ENCODE results near the gene BORCS5. TPM values are rescaled to one million over a fixed set of nuclear protein-coding genes. Genes with fewer than 3 reads are reported as not detected.
"Not testable (repeated sequence)": the region's sequence is repeated elsewhere in the genome, so short reads cannot be mapped to it uniquely, and the experiment has no call there.

Gene BORCS5
- total RNA-seq, 1 experiment from 2014 or later: 7.5 TPM

DNA sequence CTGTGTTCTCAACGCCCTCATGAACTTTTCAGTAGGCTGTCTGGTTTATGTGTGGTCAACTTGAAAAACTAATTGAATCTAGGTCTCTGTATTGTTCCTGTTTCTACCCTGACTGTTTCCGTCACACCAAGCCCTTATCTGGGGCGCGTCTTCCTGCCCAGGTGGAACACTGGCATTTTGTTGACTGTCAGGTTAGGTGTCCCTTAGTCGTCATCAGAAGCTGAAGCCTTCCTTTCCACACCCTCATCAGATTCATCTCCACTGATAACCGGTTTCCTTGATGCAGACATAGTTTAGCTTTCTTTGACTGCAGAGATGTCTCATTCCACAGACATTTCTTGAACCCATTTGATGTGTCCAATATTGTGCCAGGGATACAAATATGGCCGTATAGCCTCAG lies 109.3 kb downstream of the BORCS5 start:
- no peaks in the 10 kb centered on the region; the same call in 1 of the 2 replicates for H3K36me3 ChIP-seq (replicated peaks; ENCODE audit: control insufficient read depth, insufficient read depth, low read length)
- no peaks in the 10 kb centered on the region for H3K27me3 ChIP-seq (ENCODE audit: control insufficient read depth, insufficient read depth, low read length)
- DNase-seq: no peak
- H3K4me3 ChIP-seq (ENCODE audit: insufficient read depth, low read depth, low read length): no peak overlapping the region

DNA sequence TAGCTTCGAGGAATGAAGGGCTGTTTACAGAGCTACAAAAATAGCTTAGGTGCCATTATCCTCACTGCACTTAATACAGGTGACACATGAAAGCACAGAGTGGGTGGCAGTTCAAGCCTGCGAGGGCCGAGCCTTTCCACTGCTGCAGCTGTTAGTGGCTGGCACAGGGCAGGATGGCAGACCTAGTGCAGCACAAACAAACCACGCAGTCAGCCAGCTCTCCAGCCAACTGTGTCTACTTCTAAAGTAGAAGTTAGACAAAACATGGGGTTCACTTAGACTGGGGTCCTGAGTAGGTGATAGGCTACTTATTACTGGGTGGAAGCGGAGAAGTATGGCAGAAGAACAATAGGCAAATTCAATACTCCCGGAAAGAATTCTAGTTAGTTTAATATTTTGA lies 110.4 kb downstream of the BORCS5 start:
- no peaks in the 10 kb centered on the region; the same call in 1 of the 2 replicates for H3K36me3 ChIP-seq (replicated peaks; ENCODE audit: control insufficient read depth, insufficient read depth, low read length)
- no peak overlapping the region for H3K4me3 ChIP-seq (ENCODE audit: insufficient read depth, low read depth, low read length)
- H3K27me3 ChIP-seq (ENCODE audit: control insufficient read depth, insufficient read depth, low read length): no peaks in the 10 kb centered on the region
- DNase-seq: no peak

DNA sequence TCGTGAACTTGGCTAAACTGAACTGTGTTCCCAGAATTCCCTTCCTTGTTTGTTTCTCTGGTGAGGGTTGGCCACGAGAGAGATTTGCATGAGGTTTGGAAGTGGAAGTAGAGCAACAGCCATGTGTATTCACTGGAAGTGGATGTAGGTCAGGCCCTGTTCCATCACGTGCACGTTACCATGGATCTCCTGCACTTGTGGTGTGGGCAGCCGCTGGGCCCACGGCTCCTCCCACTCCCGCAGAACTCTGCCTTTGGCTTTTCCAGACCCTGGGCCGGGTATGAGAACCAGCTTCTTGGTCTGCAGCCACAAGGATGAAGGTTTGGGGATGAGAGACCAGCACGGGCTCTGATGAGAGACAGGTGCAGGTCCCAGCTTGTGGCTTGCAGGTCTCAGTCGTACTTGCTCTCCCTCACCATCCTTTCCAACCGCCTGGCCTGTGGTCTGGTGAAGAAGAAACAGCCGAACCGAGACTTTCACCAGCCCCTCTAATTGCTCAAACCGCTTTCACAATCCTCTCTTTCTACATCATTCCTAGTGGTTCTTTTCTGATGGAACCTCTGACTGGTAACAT lies 110.9 kb downstream of the BORCS5 start:
- no peaks in the 10 kb centered on the region for H3K27me3 ChIP-seq (ENCODE audit: control insufficient read depth, insufficient read depth, low read length)
- DNase-seq: no peak
- no peaks in the 10 kb centered on the region; the same call in 1 of the 2 replicates for H3K36me3 ChIP-seq (replicated peaks; ENCODE audit: control insufficient read depth, insufficient read depth, low read length)
- H3K4me3 ChIP-seq (ENCODE audit: insufficient read depth, low read depth, low read length): no peak overlapping the region

DNA sequence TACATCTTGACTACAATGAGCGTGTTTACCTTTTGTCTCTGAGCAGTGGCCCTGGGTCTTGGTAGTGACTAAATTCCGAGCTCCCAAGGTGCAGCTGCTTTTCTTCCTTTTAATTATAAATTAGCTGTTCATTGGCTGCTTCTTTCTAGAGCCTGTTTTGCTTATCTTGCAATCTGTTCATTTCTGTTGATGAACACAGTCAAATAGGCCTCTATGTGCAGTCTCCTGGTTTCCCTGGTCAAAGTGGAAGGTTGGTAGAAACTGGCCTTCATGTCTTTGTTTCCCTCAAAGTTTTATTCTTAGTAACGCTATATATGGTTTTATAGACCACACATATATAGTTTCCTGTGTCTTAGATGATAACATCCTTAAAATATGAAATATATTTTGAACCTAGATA lies 111.7 kb downstream of the BORCS5 start:
- DNase-seq: no peak
- H3K4me3 ChIP-seq (ENCODE audit: insufficient read depth, low read depth, low read length): no peak overlapping the region
- no peaks in the 10 kb centered on the region; the same call in 1 of the 2 replicates for H3K36me3 ChIP-seq (replicated peaks; ENCODE audit: control insufficient read depth, insufficient read depth, low read length)
- H3K27me3 ChIP-seq (ENCODE audit: control insufficient read depth, insufficient read depth, low read length): no peaks in the 10 kb centered on the region

DNA sequence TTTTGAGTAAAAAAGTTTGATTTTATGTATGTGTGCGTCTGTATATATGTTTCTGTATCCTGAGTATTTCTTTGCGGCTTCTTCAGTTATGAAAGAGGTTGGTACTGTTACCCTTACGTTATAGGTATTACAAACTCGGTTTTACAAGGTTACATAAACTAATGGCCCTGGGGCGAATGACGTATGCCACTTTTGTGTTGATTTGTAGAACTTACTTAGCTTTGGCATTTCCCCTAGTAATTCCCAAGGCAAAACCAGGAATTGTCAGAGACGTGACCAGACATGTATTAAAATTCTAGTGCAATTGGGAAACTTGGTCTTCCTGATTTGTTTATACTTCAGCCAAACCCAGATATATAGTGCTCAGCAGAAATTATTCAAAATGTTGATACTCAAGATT lies 112.5 kb downstream of the BORCS5 start:
- Histone ChIP-seq H3K4me3 (ENCODE audit: insufficient read depth, low read depth, low read length) (no peak overlapping the region), H3K27me3 (ENCODE audit: control insufficient read depth, insufficient read depth, low read length) (no peaks in the 10 kb centered on the region), H3K36me3 (replicated peaks; ENCODE audit: control insufficient read depth, insufficient read depth, low read length) (no peaks in the 10 kb centered on the region; the same call in 1 of the 2 replicates)
- DNase-seq: no peak

DNA sequence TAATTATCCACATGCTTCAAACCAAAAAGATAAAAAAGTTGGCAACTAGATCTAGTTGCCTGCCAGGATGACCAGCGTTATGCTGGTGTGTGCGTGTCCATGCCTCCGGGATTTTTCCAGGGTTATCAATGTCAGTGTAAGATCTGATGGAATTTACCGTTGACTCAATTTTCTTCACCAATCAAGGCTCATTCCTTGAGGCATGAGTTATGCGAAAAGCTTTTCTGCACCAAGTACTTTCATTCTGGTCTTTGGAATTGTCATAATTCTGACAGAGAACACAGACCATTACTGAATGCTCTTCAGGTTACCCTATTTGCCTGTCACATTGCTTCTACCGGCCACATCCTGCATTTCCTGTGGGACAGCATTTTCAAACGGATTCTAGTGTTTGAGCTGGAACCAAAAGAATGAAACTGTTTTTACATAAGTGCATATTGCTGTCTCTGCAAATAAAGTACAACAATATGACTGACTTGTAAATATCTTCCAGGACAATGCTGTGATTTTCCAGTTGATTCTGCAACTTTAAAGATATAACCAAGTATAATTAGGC lies 114.0 kb downstream of the BORCS5 start:
- no peaks in the 10 kb centered on the region for H3K36me3 ChIP-seq (replicated peaks; ENCODE audit: control insufficient read depth, insufficient read depth, low read length)
- H3K27me3 ChIP-seq (ENCODE audit: control insufficient read depth, insufficient read depth, low read length): no peaks in the 10 kb centered on the region
- DNase-seq: no peak
- no peak overlapping the region for H3K4me3 ChIP-seq (ENCODE audit: insufficient read depth, low read depth, low read length)

DNA sequence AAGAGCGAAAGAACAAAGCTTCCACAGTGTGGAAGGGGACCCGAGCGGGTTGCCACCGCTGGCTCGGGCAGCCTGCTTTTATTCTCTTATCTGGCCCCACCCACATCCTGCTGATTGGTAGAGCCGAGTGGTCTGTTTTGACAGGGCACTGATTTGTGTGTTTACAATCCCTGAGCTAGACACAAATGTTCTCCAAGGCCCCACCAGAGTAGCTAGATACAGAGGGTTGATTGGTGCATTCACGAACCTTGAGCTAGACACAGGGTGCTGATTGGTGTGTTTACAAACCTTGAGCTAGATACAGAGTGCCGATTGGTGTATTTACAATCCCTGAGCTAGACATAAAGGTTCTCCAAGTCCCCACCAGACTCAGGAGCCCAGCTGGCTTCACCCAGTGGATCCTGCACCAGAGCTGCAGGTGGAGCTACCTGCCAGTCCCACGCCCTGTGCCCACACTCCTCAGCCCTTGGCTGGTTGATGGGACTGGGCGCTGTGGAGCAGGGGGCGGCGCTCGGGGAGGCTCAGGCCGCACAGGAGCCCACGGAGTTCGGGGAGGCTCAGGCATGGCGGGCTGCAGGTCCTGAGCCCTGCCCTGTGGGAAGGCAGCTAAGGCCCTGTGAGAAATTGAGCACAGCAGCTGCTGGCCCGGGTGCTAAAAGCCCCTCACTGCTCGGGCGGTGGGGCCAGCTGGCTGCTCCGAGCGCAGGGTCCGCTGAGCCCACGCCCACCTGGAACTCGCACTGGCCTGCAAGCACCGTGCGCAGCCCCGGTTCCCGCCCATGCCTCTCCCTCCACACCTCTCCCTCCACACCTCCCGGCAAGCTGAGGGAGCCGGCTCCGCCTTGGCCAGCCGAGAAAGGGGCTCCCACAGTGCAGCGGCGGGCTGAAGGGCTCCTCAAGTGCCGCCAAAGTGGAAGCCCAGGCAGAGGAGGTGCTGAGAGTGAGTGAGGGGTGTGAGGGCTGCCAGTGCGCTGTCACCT lies 115.4 kb downstream of the BORCS5 start:
- H3K27me3 ChIP-seq (ENCODE audit: control insufficient read depth, insufficient read depth, low read length); H3K36me3 ChIP-seq (replicated peaks; ENCODE audit: control insufficient read depth, insufficient read depth, low read length); H3K4me3 ChIP-seq (ENCODE audit: insufficient read depth, low read depth, low read length); DNase-seq: not testable (repeated sequence)

DNA sequence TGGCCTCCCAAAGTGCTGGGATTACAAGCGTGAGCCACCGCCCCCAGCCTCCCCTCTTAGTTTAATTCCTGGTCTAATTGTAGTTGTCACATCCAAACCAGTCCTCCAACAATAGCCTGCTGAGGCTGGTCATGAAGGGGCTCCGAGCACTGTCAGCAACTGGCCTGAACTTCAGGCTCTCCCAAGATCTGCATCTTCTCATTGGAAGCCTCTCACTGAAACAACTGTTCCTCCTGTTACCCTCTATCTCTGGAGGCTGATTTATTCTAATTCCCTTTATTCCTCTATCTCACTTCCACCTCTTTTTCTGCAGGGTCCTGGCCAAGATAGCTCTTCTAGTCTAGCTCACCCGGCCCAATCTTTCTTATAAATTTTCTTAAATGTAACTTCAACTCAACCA lies 116.3 kb downstream of the BORCS5 start:
- Histone ChIP-seq H3K36me3 (replicated peaks; ENCODE audit: control insufficient read depth, insufficient read depth, low read length) (peaks cover 7% of the 10 kb centered on the region), H3K27me3 (ENCODE audit: control insufficient read depth, insufficient read depth, low read length) (no peaks in the 10 kb centered on the region), H3K4me3 (ENCODE audit: insufficient read depth, low read depth, low read length) (no peak overlapping the region)
- no peak for DNase-seq

DNA sequence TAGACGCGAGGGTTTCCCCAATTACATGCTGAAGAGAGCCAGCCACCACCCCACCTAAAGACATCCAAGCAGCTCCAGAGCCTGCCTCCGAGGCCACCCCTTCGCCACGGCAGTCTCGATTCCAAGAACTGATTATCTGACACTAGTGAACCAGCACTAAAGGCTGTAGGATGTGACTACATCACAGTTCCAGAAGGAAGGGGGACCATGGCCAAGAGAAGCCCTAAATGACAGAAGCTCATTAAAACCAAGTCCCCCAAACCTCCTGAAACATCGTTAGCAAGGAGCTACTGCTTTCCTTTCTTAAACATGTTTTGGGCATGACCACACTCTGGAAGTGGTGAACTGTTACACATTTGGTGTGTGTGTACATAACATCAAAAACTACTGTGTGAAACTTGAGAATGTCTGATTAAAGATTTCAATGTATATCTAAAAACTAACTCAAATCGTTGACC lies 117.6 kb downstream of the BORCS5 start:
- Histone ChIP-seq H3K4me3 (ENCODE audit: insufficient read depth, low read depth, low read length) (no peak overlapping the region), H3K27me3 (ENCODE audit: control insufficient read depth, insufficient read depth, low read length) (no peaks in the 10 kb centered on the region), H3K36me3 (replicated peaks; ENCODE audit: control insufficient read depth, insufficient read depth, low read length) (peaks cover 7% of the 10 kb centered on the region)
- DNase-seq: no peak

DNA sequence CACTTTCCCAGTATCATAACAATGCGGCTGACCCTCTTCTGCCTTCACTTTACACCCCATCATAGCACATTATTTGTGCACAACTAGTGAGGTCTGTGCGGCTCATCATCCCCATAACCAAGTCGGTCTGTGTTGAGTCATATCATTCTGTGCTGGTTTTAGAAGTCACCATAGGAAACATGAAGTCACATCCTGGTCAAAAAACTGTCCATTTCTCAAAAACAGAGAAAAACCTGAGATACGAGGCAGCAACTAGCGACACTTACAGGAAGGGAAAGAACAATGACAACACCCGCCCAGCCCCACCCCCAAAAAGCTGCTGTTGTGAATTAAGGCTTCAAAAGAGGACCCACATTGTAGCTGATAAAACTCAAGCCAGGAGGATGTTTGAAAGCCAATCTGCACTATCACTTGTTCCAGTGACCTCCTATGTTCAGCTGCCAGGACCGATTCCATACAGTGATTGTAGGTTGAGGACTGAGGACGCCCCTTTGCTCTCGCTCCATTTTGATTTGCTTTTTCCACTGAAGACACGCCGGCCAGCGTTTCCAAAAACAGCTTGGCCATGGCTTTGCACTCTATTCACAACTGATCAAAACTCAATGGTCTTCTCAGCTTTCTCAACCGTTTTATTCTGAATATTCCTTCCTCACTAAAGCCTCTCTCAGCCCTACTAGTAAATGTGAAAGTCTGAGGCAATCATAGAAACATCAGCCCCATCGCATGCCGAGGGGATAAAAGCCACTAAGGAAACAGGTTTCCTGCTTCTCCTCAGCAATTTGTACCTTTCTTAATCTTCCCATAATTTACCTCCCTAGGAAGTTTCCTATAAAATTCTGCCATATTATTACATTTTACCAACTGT lies 118.3 kb downstream of the BORCS5 start:
- Histone ChIP-seq H3K27me3 (ENCODE audit: control insufficient read depth, insufficient read depth, low read length) (no peaks in the 10 kb centered on the region), H3K4me3 (ENCODE audit: insufficient read depth, low read depth, low read length) (no peak overlapping the region), H3K36me3 (replicated peaks; ENCODE audit: control insufficient read depth, insufficient read depth, low read length) (peaks cover 8% of the 10 kb centered on the region)
- no peak for DNase-seq

DNA sequence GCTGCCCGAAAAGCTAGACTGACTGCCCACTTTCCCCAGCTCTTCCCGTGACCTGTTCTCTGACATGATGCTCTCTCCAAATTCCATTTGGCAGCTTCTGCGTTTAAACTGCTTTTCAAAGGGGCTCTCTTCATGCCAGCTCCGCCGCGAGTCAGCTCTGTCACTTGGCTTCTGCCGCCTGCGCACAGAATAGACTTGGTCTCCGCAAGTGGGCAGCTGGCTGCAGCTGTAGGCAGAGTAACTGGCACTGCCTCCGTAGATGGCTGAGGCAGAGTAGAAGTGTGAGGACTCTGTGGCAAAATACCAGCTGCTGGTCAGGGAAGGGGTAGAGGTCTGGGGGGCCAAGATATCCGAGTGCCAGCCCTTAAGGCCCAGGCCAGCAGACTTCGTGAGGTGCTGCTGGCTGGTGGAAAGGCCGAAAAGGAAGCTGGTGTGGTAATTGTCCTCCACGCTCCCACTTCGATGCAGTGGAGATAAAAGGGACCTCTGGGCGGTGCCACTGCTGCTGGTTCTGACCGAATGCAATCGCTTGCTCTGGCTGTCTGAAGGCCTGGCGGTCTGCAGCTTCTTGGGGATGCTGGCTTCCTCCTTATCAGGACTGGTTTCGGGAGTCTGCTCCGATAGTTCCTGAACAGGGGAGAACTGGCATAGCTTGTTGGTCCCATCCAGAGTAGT lies 120.1 kb downstream of the BORCS5 start:
- H3K4me3 ChIP-seq (ENCODE audit: insufficient read depth, low read depth, low read length): no peak overlapping the region
- no peaks in the 10 kb centered on the region for H3K27me3 ChIP-seq (ENCODE audit: control insufficient read depth, insufficient read depth, low read length)
- DNase-seq: no peak
- H3K36me3 ChIP-seq (replicated peaks; ENCODE audit: control insufficient read depth, insufficient read depth, low read length): peaks cover 8% of the 10 kb centered on the region

DNA sequence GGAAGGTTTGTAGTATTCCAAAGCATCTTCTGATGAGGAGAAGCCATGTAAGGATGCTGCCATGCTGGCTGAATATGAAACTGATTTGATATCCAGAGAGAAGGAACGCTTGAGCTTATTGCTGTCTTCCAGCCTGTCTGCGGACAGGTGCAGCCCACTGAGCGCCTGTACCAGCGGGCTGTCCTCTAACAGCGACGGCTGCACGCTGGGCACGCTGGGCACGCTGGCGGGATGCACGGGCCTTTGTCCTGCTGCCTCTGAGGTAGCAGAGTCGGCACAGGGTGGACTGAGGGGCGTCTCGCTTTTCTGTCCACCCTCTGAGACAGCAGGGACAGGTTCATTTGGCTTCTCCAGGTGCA lies 120.6 kb downstream of the BORCS5 start:
- peaks cover 8% of the 10 kb centered on the region for H3K36me3 ChIP-seq (replicated peaks; ENCODE audit: control insufficient read depth, insufficient read depth, low read length)
- DNase-seq: no peak
- H3K27me3 ChIP-seq (ENCODE audit: control insufficient read depth, insufficient read depth, low read length): no peaks in the 10 kb centered on the region
- H3K4me3 ChIP-seq (ENCODE audit: insufficient read depth, low read depth, low read length): no peak overlapping the region

DNA sequence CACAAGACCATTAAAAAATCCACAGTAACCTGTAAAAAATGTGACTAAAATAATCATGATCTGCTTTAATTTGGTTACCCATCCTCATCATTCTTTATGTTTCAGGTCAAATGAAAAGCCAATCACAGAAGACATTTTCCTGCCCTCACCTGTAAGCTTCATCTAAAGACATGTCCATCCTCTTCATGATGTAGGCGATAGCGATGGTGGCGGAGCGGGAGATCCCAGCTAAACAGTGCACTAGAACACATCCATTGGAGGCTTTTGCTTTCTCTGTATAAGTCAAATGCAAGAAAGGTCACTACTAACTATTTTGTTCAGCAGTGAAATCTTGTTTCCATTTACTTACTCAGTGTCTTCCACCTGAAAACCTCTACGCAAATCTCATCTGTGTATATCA lies 123.2 kb downstream of the BORCS5 start:
- Histone ChIP-seq H3K27me3 (ENCODE audit: control insufficient read depth, insufficient read depth, low read length) (no peaks in the 10 kb centered on the region), H3K4me3 (ENCODE audit: insufficient read depth, low read depth, low read length) (no peak overlapping the region), H3K36me3 (replicated peaks; ENCODE audit: control insufficient read depth, insufficient read depth, low read length) (peaks cover 8% of the 10 kb centered on the region)
- DNase-seq: no peak

DNA sequence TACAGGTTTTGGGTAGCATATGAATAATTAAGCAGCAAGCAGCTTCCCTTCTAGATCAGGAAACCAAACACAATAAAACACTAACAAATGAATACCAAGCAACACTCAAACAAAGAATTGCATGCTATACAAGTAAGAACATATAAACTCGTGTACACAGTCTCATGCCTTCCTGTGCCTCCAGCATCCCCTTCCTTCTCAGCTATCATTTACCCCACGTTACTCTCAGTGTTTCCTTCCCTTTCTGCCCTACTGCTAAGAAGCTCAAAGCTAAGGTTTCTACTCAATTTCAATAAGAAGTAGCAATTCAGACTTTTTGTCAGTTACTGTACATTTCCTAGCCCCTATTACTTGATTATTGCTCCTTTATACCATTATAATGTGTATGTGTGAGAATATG lies 124.8 kb downstream of the BORCS5 start:
- no peak for DNase-seq
- no peaks in the 10 kb centered on the region for H3K27me3 ChIP-seq (ENCODE audit: control insufficient read depth, insufficient read depth, low read length)
- H3K36me3 ChIP-seq (replicated peaks; ENCODE audit: control insufficient read depth, insufficient read depth, low read length): peaks cover 12% of the 10 kb centered on the region
- H3K4me3 ChIP-seq (ENCODE audit: insufficient read depth, low read depth, low read length): no peak overlapping the region
